ENCODE measurements around the gene EPN1. TPM values are rescaled to one million over a fixed set of nuclear protein-coding genes. Genes with fewer than 3 reads are reported as not detected.

Gene EPN1
- total and polyA plus RNA-seq, 2 experiments from 2014 or later = 47.1 to 223 TPM

DNA sequence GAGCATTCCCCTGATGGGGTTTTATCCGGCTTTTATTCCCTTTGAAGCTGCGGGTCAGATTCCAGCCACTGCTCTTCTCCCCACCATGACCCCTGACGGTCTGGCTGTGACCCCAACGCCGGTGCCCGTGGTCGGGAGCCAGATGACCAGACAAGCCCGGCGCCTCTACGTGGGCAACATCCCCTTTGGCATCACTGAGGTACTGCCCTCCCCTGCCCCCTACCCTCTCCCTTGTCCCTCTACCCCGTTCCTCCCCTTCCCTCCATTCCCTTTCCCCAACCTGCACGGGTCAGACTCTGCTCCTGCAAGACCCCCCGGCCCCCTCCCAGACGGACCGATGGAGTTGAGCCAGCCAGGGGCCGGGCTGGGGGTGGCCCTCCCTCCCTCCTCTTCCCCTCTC, 14.0 kb upstream of the EPN1 start:
- no peaks in the 10 kb centered on the region; the same call in 1 of the 3 replicates for H3K9me3 Mint-ChIP-seq
- no peak for DNase-seq (ENCODE audit: low spot score)
- H3F3A ChIP-seq (replicated peaks; ENCODE audit: low read depth) = peaks cover 14% of the 10 kb centered on the region
- H3K4me2 ChIP-seq = no peak overlapping the region
- no peak overlapping the region for H2AFZ ChIP-seq
- peaks cover 60% of the 10 kb centered on the region for H4K20me1 ChIP-seq (replicated peaks; ENCODE audit: insufficient read depth)
- peaks cover 26% of the 10 kb centered on the region for H3K4me1 ChIP-seq (ENCODE audit: insufficient read depth)
- peaks cover 33% of the 10 kb centered on the region for H3K4me1 Mint-ChIP-seq
- H3K36me3 Mint-ChIP-seq (ENCODE audit: low read depth) = peaks cover 81% of the 10 kb centered on the region
- no peaks in the 10 kb centered on the region for H3K27me3 ChIP-seq (ENCODE audit: insufficient read depth)
- no peak for ATAC-seq
- H3K27ac ChIP-seq (ENCODE audit: low read depth) = no peak overlapping the region
- no peaks in the 10 kb centered on the region for H3K9me2 ChIP-seq (ENCODE audit: insufficient read depth)
- H3K4me3 Mint-ChIP-seq = no peak overlapping the region
- peaks cover 17% of the 10 kb centered on the region for H3K27me3 Mint-ChIP-seq (ENCODE audit: insufficient read depth, low read depth, poor library complexity)
- H3K27ac Mint-ChIP-seq = no peak overlapping the region
- TF ChIP-seq NANOG (IDR thresholded peaks at IDR 0.05; ENCODE audit: borderline replicate concordance) (no peak), CTCF (conservative IDR thresholded peaks at IDR 0.05; ENCODE audit: low read depth in 2 of 2) (no peak), REST (IDR thresholded peaks at IDR 0.05; ENCODE audit: unreplicated experiment) (no peak), ZNF462 (CRISPR knock-in tag; IDR thresholded peaks at IDR 0.05) (no peak), POLR2AphosphoS5 (IDR thresholded peaks at IDR 0.05; ENCODE audit: low read depth) (no peak), ZNF114 (CRISPR knock-in tag; IDR thresholded peaks at IDR 0.05) (no peak), JUNB (IDR thresholded peaks at IDR 0.05; ENCODE audit: unreplicated experiment) (no peak), CREB1 (CRISPR knock-in tag; IDR thresholded peaks at IDR 0.05; ENCODE audit: low read depth) (no peak), EZH2phosphoT487 (IDR thresholded peaks at IDR 0.05; ENCODE audit: unreplicated experiment) (no peak)
- TF ChIP-seq, protein P1, sequence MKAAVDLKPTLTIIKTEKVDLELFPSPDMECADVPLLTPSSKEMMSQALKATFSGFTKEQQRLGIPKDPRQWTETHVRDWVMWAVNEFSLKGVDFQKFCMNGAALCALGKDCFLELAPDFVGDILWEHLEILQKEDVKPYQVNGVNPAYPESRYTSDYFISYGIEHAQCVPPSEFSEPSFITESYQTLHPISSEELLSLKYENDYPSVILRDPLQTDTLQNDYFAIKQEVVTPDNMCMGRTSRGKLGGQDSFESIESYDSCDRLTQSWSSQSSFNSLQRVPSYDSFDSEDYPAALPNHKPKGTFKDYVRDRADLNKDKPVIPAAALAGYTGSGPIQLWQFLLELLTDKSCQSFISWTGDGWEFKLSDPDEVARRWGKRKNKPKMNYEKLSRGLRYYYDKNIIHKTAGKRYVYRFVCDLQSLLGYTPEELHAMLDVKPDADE (IDR thresholded peaks at IDR 0.05) = no peak
- H3K36me3 ChIP-seq (ENCODE audit: insufficient read depth) = peaks cover 29% of the 10 kb centered on the region
- no peak overlapping the region for H3K4me3 ChIP-seq
- peaks cover 94% of the 10 kb centered on the region for H3K79me2 ChIP-seq (replicated peaks; ENCODE audit: insufficient read depth)

Data from GM23338 (cell line).